H9 (cell line): ENCODE data around the gene ABHD1. TPM values are rescaled to one million over a fixed set of nuclear protein-coding genes. Genes with fewer than 3 reads are reported as not detected.

Source experiments
- DNase-seq: peaks from one replicate; pipeline ENCODE4 v3.0.0-alpha.2; 2017
- H2AFZ ChIP-seq: one replicate; pipeline ENCODE4 v1.6.1; 2013; ENCODE audit warnings: mild to moderate bottlenecking, low read length, control low read depth, moderate library complexity
- H2AK5ac ChIP-seq: 2 replicates; pipeline ENCODE4 v1.6.1; 2013; ENCODE audit warnings: low read length, control low read depth, mixed read lengths; ENCODE audit not compliant: insufficient read length
- H2BK120ac ChIP-seq: one replicate; pipeline ENCODE4 v1.6.1; 2013; ENCODE audit warnings: low read depth, mild to moderate bottlenecking, low read length, control low read depth, inconsistent platforms; ENCODE audit not compliant: poor library complexity, severe bottlenecking
- H2BK12ac ChIP-seq: 2 replicates; pipeline ENCODE4 v1.6.1; 2013; ENCODE audit warnings: low read length, control low read depth, mixed read lengths, low read depth; ENCODE audit not compliant: insufficient read length
- H2BK15ac ChIP-seq: 2 replicates; pipeline ENCODE4 v1.6.1; 2013; ENCODE audit warnings: low read depth, low read length, control low read depth
- H2BK20ac ChIP-seq: one replicate; pipeline ENCODE4 v1.6.1; 2013; ENCODE audit warnings: low read depth, mild to moderate bottlenecking, low read length, control low read depth, inconsistent platforms; ENCODE audit not compliant: poor library complexity, severe bottlenecking
- H2BK5ac ChIP-seq: 2 replicates; pipeline ENCODE4 v1.6.1; 2013; ENCODE audit warnings: low read length, control low read depth, mixed read lengths; ENCODE audit not compliant: insufficient read length
- H3K14ac ChIP-seq: 2 replicates; pipeline ENCODE4 v1.6.1; 2013; ENCODE audit warnings: low read length, control low read depth; ENCODE audit not compliant: insufficient read depth
- H3K18ac ChIP-seq: 2 replicates; pipeline ENCODE4 v1.6.1; 2013; ENCODE audit warnings: low read depth, mild to moderate bottlenecking, mixed read lengths, low read length, control low read depth; ENCODE audit not compliant: insufficient read length
- H3K23ac ChIP-seq: 2 replicates; pipeline ENCODE4 v1.6.1; 2013; ENCODE audit warnings: low read length, control low read depth, mixed read lengths, low read depth; ENCODE audit not compliant: insufficient read length
- H3K23me2 ChIP-seq: 2 replicates; pipeline ENCODE4 v1.6.1; 2013; ENCODE audit warnings: low read depth, mild to moderate bottlenecking, mixed read lengths, low read length, control low read depth; ENCODE audit not compliant: insufficient read length, poor library complexity, severe bottlenecking
- H3K27ac ChIP-seq: 2 replicates; pipeline ENCODE4 v1.5.1; 2013; ENCODE audit warnings: low read length, control low read depth, mixed read lengths, low read depth; ENCODE audit not compliant: insufficient read length
- H3K27me3 ChIP-seq: 2 replicates; pipeline ENCODE4 v1.6.1; 2013; ENCODE audit warnings: low read length, control low read depth, inconsistent platforms; ENCODE audit not compliant: insufficient read depth
- H3K4ac ChIP-seq: 2 replicates; pipeline ENCODE4 v1.6.1; 2013; ENCODE audit warnings: low read depth, mild to moderate bottlenecking, control low read depth, inconsistent platforms, low read length, moderate library complexity
- H3K4me1 ChIP-seq: 2 replicates; pipeline ENCODE4 v1.6.1; 2013; ENCODE audit warnings: low read length, control low read depth, inconsistent platforms; ENCODE audit not compliant: insufficient read depth
- H3K4me2 ChIP-seq: 2 replicates; pipeline ENCODE4 v1.6.1; 2013; ENCODE audit warnings: low read length, control low read depth, mixed read lengths; ENCODE audit not compliant: insufficient read length, insufficient read depth
- H3K56ac ChIP-seq: 2 replicates; pipeline ENCODE4 v1.6.1; 2013; ENCODE audit warnings: low read depth, mild to moderate bottlenecking, mixed read lengths, low read length, control low read depth; ENCODE audit not compliant: insufficient read length
- H3K79me1 ChIP-seq: 2 replicates; pipeline ENCODE4 v1.6.1; 2013; ENCODE audit warnings: low read depth, mild to moderate bottlenecking, moderate library complexity, low read length, control low read depth, inconsistent platforms; ENCODE audit not compliant: insufficient read depth, poor library complexity, severe bottlenecking
- H3K79me2 ChIP-seq: 2 replicates; pipeline ENCODE4 v1.6.1; 2013; ENCODE audit warnings: low read length, control low read depth, inconsistent platforms; ENCODE audit not compliant: insufficient read depth
- H3K9ac ChIP-seq: 2 replicates; pipeline ENCODE4 v1.6.1; 2013; ENCODE audit warnings: low read length, control low read depth, mixed read lengths; ENCODE audit not compliant: insufficient read length; ENCODE audit errors: extremely low read depth
- H3K9me3 ChIP-seq: one replicate; pipeline ENCODE4 v1.6.1; 2013; ENCODE audit warnings: low read depth, low read length, inconsistent platforms; ENCODE audit not compliant: control insufficient read depth
- H3T11ph ChIP-seq: one replicate; pipeline ENCODE4 v1.6.1; 2013; ENCODE audit warnings: mild to moderate bottlenecking, low read length, control low read depth, inconsistent platforms
- H4K20me1 ChIP-seq: one replicate; pipeline ENCODE4 v1.6.1; 2013; ENCODE audit not compliant: control insufficient read depth, insufficient read length, insufficient read depth
- H4K5ac ChIP-seq: 2 replicates; pipeline ENCODE4 v1.6.1; 2013; ENCODE audit warnings: low read depth, mild to moderate bottlenecking, mixed read lengths, low read length, control low read depth; ENCODE audit not compliant: insufficient read length
- H4K8ac ChIP-seq: replicated peaks from 2 replicates; pipeline ENCODE4 v1.6.1; 2013; ENCODE audit warnings: low read length, control low read depth, mixed read lengths, low read depth; ENCODE audit not compliant: insufficient read length
- H4K91ac ChIP-seq: 2 replicates; pipeline ENCODE4 v1.6.1; 2013; ENCODE audit warnings: low read depth, mild to moderate bottlenecking, moderate library complexity, mixed read lengths, low read length, control low read depth; ENCODE audit not compliant: insufficient read length
- H3K27ac Mint-ChIP-seq, 3 experiments: 2 replicates in 2 of 3; 3 replicates in 1 of 3; pipeline ENCODE4 v1.8.0; 2020 to 2021; ENCODE audit warnings: mixed read lengths in 3 of 3, mild to moderate bottlenecking in 1 of 3, moderate library complexity in 1 of 3
- H3K27me3 Mint-ChIP-seq: 2 replicates; pipeline ENCODE4 v1.8.0; 2021; ENCODE audit warnings: low read depth, mild to moderate bottlenecking, moderate library complexity, mixed read lengths
- H3K36me3 Mint-ChIP-seq, 3 experiments: 2 replicates in 2 of 3; 3 replicates in 1 of 3; pipeline ENCODE4 v1.8.0; 2020 to 2021; ENCODE audit warnings: low read depth in 3 of 3, mixed read lengths in 3 of 3; ENCODE audit not compliant: insufficient read depth in 1 of 3
- H3K4me1 Mint-ChIP-seq, 2 experiments: 2 replicates each; pipeline ENCODE4 v1.8.0; 2020; ENCODE audit warnings: mixed read lengths in 2 of 2
- H3K4me3 Mint-ChIP-seq, 2 experiments: 2 replicates in 1 of 2; 3 replicates in 1 of 2; pipeline ENCODE4 v1.8.0; 2020 to 2021; ENCODE audit warnings: mild to moderate bottlenecking in 2 of 2, mixed read lengths in 2 of 2, moderate library complexity in 1 of 2
- H3K9me3 Mint-ChIP-seq, 2 experiments: 2 replicates in 1 of 2; 3 replicates in 1 of 2; pipeline ENCODE4 v1.8.0; 2020; ENCODE audit warnings: mild to moderate bottlenecking in 2 of 2, mixed read lengths in 2 of 2, moderate library complexity in 1 of 2
- WGBS: extraction: QIAGEN DNeasy Blood & Tissue Kit; methylation state at CpG from one replicate; pipeline ENCODE4 v1.1.7; 2013; ENCODE audit warnings: missing lambda C conversion rate, low lambda C conversion rate, mixed read lengths; ENCODE audit not compliant: insufficient read length; ENCODE audit errors: extremely low coverage; 5-methylcytosine and 5-hydroxymethylcytosine counted together
- total RNA-seq: library from RNA; stranded (reverse); gene quantifications from 2 replicates; pipeline ENCODE4 v1.2.1, GENCODE V29; 2021
- TF ChIP-seq, protein P1 (sequence below): fragments of 200-600 bp; sonication (generic); conservative IDR thresholded peaks from 3 replicates; pipeline ENCODE4 v1.8.0; 2021; ENCODE audit warnings: antibody characterized with exemption, mild to moderate bottlenecking

Gene ABHD1
- total RNA-seq, 1 experiment from 2014 or later: 0.31 TPM

- Histone ChIP-seq H2AK5ac (no peak overlapping the region), H3K9ac (no peak overlapping the region), H3K14ac (no peak overlapping the region), H3K4ac (no peak overlapping the region), H3T11ph (no peak overlapping the region), H3K79me2 (no peaks in the 10 kb centered on the region), H2AFZ (no peak overlapping the region), H4K91ac (no peak overlapping the region), H3K23me2 (peaks cover 4% of the 10 kb centered on the region), H2BK5ac (no peak overlapping the region), H2BK15ac (no peak overlapping the region), H2BK120ac (no peak overlapping the region), H3K79me1 (no peaks in the 10 kb centered on the region), H3K9me3 (no peaks in the 10 kb centered on the region), H3K27ac (no peak overlapping the region), H3K4me1 (no peaks in the 10 kb centered on the region), H3K56ac (no peak overlapping the region), H4K8ac (no peak overlapping the region), H2BK12ac (no peak overlapping the region), H3K4me2 (no peak overlapping the region), H3K23ac (no peak overlapping the region), H3K27me3 (no peaks in the 10 kb centered on the region), H3K18ac (no peak overlapping the region), H4K20me1 (peaks cover 3% of the 10 kb centered on the region), H4K5ac (no peak overlapping the region), H2BK20ac (no peak overlapping the region)
- Mint-ChIP-seq H3K27ac (peak overlapping the region in 2 of 3 experiments; percentile 37 to 40; a peak in 2 of 7 replicates), H3K36me3 (no peaks in the 10 kb centered on the region; a peak in 1 of 7 replicates), H3K4me1 (peaks cover 13 to 14% of the 10 kb centered on the region in 2 experiments), H3K4me3 (no peak overlapping the region), H3K27me3 (peaks cover 6% of the 10 kb centered on the region), H3K9me3 (no peaks in the 10 kb centered on the region; a peak in 1 of 5 replicates)
- TF ChIP-seq, protein P1, sequence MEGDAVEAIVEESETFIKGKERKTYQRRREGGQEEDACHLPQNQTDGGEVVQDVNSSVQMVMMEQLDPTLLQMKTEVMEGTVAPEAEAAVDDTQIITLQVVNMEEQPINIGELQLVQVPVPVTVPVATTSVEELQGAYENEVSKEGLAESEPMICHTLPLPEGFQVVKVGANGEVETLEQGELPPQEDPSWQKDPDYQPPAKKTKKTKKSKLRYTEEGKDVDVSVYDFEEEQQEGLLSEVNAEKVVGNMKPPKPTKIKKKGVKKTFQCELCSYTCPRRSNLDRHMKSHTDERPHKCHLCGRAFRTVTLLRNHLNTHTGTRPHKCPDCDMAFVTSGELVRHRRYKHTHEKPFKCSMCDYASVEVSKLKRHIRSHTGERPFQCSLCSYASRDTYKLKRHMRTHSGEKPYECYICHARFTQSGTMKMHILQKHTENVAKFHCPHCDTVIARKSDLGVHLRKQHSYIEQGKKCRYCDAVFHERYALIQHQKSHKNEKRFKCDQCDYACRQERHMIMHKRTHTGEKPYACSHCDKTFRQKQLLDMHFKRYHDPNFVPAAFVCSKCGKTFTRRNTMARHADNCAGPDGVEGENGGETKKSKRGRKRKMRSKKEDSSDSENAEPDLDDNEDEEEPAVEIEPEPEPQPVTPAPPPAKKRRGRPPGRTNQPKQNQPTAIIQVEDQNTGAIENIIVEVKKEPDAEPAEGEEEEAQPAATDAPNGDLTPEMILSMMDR: no peak
- no peak for DNase-seq
- no CpG with 5 or more reads among the region's 25 CpGs for WGBS
Measured at GRCh38 chr2:27091746-27092695, 31.6 kb upstream of the ABHD1 start.
